GM19043 (cell line): Measurements from ENCODE around the gene BBOX1.
"Not testable (repeated sequence)": the region's sequence is repeated elsewhere in the genome, so short reads cannot be mapped to it uniquely, and the experiment has no call there.

Experiments used
- ATAC-seq: cut with Tn5 transposase; IDR thresholded peaks from one replicate; pipeline ENCODE4 v1.9.1; 2021; ENCODE audit warnings: low read depth; ENCODE audit not compliant: unreplicated experiment

BBOX1 gene

DNA sequence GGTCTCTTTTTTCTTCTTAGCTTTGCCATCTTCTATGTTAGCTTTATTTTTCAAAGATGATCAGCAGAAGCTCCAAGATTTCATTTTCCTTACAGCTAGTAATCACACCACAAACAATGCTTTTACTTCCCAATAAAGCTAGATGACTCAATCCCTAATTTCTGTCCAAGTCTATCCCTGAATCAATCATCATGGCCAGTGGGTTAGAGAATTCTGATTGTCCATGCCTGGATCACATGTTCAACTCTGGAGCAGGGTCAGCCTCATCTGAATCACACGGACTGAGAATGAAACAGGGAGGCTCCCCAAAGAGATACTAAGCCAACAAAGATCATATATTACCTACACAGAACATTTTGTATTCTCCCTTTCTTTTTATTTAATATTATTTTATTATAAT lies 79.6 kb downstream of the BBOX1 start:
- ATAC-seq: no peak

DNA sequence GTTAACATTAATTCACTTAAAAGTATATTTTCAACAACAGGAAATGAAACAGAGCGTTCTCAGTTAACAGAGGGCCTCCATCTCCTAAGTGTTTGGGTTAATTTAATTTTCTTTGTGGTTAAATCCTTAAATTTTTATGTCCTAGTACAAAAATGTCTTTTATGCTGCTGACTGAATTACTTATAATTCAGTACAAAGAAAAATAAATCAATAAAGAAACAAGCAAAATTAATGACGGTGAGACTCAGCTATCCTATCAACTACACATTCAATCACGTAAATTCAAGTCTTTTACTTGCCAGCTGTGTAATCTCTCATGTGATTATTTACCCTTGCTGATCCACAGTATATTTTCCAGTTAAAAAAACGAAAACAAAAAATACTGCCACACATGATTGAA lies 81.4 kb downstream of the BBOX1 start:
- no peak for ATAC-seq

DNA sequence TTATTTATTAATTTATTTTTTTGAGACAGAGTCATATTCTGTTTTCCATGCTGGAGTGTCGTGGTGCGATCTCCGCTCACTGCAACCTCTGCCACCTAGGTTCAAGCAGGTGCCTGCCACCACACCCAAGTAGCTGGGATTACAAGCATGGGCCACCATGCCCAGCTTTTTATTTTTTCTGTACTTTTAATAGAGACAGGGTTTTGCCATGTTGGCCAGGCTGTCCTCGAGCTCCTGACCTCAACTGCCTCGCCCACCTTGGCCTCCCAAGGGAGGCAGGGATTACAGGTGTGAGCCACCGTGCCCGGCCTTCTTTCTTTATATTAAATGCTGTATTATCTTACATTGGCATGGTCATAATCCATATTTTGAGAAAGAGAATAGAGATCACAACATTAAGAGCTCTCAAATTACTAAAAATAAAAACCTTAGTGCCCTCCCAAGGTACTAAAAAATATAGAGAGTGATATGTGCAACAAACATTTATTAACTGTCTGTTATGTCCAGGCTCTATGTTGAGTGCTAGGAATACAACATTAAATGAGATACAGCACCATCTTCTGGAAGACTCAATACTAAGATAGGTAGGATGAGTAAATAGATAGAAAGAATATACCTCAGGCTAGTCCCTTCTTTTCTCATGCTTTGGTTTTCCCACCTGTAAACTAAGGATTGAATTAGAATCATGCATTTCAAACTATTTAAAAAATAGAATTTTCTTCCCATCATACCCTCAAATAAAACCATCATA lies 84.1 kb downstream of the BBOX1 start:
- ATAC-seq: no peak

DNA sequence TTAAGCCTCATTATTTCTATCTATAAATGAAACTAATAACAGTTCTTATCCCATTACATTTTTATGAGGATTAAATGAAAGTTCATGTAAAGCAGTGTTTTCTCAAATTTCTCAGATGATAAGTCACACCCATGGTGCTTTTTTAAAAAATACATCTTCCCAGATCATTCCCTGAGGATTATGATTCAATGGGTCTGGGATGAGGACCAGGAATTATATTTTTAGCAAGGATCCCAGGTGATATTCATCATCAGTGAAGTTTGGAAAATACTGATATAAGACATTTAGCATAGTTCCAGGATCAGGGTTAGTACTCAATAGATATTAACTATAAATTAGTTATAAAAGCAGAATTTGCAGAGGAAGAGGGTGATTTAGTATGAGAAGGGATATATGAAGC lies 89.1 kb downstream of the BBOX1 start:
- ATAC-seq: no peak

DNA sequence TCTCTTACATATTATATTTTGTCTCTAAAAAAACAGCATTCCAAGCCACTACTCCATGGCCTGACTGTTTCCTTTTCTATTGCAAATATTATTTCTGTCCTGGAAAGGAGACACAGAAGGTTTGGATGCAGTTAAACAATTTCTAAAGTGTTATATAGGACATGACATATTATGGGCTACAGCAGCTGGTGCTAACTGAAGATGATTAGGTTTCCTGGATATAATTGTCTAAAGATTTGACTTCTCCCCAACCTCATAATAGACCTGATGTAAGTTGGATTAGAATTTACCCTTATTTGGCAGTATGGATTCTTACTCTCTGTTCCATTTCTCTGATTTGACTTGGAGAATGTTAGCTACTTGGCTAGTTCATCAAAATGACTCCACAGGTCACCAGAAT lies 90.2 kb downstream of the BBOX1 start:
- no peak for ATAC-seq

DNA sequence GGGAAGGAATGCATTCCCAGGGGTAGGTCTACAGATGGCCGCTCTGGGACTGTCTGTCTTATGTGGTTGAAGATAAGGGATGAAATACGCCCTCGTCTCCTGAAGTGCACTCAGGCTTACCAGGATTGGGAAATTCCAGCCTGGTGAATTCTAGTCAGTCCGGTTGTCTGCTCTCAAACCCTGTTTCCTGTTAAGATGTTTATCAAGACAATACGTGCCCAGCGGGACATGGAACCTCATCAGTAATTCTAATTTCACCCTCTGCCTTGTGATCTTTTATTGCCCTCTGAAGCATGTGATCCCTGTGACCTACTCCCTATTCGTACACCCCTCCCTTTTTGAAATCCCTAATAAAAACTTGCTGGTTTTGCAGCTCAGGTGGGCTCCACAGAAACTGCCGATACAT lies 95.3 kb downstream of the BBOX1 start:
- ATAC-seq: not testable (repeated sequence)

DNA sequence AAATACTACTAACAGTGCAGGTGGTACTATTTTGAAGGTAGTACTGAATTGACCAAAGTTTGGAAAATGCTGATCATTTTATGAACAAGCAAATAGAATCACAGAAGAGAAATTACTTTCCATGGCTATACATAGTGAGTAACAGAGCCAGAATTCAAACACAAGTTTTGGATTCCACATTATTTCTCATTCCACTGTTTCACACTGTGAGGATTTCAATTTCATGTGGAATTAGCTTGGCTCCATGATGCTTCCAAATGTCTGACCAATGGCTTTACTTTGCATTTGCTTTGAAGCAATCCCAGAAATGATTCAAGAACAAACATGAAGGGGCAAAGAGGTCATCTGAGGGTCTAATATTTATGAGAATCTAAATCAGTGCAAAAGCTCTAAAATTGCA lies 98.1 kb downstream of the BBOX1 start:
- no peak for ATAC-seq

DNA sequence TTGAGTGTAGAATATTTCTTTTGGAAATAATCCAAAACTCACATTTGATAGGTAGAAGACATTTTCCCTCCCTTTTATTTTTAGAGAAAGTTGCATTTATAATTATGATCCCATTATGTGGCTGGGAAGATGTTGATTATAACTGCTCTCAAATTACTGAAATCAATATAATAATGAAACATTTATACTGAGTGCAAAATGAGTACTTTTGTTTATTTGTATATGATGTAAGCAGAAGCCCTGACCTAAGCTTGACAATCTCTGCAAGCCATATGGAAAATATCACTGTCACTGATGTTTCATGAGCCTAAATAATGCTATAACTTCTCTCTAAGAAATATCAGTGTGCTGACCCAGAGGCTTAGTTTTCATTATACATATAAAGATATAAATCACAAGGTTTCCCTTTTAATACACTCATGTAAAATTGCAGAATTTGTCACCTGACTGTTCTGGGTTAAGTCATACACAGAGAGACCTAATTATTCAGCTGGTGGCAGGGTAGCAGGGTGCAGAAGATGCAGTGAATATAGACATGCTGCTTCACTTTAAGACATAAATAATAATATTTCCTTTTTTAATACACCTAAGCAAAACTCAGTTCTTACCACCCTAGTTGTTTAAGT lies 99.2 kb downstream of the BBOX1 start:
- no peak for ATAC-seq

DNA sequence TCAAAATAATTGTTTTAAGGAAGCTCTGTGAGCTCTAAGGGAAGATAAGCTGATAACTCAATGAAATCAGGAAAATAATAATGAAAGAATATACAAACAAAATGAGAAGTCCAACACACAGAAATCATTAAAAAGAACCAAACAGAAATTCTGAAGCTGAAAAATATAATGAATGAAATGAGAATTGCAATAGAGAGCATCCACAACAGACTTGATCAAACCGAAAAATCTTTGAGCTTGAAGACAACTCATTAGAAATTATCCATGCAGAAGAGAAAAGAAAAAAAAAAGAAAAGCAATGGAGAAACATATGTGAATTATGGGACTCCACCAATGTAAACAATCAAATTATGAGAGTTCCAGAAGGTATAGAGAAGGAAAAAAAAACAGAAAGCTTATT lies 101.0 kb downstream of the BBOX1 start:
- ATAC-seq: no peak

DNA sequence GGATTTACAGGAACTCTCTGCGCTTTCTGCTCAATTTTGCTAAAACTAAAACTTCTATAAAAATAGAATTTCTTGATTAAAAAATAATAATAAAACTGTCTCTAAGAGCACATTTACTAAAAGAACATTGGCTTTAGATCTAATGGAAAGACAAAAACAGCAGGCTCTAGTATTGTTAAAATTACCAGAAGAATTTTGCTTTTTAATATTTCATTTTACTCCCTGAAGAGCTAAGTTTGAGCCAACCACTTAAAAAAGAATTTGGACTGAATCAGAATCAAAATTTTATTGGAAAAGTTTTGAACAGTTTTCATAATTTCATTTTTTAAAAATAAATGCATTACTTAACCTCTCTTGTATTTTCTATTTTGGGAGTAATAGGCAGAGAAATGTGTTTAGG lies 107.3 kb downstream of the BBOX1 start:
- ATAC-seq: no peak

DNA sequence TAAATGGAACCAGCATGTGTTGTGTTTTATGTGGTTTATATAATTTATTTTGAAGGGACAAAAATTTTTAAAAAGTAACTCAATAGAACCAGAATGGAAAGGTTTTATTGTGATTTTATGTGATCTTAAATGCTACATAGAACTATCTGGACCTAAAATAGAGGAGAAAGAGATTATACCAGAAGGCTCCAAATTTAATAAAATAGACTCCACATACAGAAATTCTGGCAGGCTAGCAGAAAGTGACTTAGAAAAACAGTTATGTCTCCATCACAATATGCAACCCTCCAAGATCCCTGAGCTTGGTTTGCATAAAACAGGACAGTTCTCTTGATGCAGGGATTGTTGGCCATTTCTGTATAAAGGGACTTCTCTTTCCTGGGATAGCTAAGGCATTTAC lies 107.9 kb downstream of the BBOX1 start:
- no peak for ATAC-seq

DNA sequence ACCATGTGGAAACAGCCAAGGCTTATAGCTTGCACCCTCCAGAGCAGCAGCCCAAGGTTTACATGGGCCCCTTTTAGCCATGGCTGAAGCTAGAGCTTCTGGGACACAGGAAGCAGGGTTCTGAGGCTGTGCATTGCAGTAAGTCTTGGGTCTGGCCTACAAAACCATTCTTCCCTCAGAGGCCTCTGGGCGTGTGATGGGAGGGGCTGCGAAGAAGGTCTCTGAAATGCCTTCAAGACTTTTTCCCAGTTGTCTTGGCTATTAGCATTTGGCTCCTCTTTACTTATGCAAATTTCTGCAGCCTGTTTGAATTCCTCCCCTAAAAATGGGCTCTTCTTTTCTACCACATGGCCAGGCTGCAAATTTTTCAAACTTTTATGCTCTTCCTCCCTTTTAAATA lies 109.5 kb downstream of the BBOX1 start:
- ATAC-seq: no peak

DNA sequence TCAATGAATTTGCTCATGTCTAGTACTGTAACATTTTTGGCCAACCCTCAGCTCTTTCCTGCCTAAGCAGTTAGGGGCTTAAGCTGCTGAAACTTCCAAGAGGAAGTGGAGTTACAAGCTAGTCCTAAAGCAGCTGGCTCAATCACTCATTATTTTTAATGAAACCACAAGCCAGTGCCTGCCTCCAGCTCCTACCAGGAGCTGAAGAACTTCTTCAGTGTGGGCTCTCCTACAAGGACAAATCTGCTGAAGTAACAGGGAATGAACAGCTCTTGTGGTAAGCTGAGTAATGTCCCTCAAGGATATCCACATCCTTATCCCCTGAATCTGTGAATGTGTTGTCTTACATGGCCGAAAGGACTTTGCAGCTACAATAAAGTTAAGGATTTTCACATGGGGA lies 112.5 kb downstream of the BBOX1 start:
- ATAC-seq: no peak

DNA sequence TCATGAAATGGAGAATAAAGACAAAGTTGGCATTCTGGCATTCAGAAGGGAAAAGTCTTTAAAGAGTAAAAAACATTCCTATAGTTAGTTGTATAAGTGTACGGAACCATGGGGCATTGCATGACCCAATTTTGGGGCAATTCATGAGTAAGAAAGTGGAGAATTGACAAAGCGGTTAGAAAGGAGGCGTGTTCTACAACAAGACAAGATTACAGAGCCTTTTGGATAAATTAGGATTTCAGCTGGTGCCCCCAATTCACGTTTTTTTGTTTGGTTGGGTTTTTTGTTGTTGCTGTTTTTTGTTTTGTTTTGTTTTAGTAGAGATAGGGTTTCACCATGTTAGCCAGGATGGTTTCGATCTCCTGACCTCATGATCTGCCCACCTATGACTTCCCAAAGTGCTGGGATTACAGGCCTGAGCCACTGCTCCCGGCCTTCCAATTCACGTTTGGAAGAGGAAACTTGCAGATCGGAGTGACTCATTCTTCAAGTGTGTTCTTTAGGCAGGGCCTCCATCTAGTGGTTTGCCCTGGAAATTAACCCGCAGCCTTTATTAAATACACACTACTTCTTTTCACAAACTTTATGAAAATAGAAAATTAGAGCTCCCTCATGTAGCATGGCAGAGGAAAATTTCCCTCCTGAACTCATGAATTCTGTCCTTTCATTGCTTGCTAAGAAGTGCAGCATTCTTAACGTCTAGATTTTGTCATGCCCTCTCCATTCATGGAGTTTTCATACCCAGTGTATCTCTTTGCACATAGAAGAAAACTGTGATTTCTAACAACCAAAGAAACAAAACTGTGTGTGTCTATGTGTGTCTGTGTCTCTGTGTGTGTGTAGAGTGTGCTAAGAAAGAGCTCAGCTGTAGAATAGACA lies 118.1 kb downstream of the BBOX1 start:
- no peak for ATAC-seq

DNA sequence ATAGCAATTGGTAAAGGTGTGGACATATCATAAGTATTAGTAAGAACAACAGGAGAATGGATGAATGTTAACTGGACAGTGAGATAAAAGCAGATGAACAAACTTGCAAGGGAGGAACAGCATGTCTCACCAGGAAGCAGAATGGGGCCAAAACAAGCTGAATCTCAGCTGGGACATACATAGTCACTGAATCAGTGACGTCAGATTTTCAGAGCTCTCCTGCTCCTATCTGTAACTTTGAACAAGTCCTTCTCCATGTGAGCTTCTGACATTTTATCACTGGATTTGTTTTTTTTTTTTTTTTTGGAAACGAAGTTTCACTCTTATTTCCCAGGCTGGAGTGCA lies 118.7 kb downstream of the BBOX1 start:
- no peak for ATAC-seq

DNA sequence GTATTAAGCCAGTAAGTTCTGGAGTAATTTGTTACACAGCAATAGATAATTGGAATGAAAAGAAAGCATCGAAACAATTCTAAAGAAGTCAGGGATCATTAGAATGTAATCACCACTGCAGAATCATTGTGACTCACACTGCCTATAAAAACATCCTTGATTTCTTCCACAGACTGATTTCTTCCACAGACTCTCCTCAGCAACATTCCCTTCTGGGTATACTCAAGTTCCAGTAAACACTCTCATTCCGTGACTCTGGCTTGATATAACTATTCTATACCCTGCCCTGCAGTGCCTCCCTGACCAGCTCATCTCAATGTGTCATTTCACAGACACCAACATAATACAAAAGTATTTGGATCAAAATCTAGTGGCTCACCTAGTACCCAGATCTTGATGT lies 120.5 kb downstream of the BBOX1 start:
- ATAC-seq: no peak

DNA sequence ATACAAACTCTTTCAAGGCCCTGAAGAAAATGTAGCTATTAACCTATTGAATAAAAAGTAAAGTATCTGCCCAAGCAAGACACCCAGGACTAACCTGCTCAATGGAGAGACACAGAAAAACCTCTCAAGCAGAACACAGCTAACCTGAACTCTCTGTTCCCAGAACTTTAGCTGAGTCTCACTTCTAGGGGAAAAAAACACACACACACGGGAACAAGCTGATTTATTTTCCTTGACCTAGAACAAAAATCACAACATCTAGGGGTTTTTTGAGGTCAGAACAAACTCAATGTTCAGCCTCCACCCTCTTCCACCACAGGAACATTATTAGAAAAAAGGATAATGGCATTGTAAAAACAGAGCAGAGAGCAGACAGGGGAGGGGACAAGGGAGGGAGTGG lies 121.6 kb downstream of the BBOX1 start:
- ATAC-seq: no peak

DNA sequence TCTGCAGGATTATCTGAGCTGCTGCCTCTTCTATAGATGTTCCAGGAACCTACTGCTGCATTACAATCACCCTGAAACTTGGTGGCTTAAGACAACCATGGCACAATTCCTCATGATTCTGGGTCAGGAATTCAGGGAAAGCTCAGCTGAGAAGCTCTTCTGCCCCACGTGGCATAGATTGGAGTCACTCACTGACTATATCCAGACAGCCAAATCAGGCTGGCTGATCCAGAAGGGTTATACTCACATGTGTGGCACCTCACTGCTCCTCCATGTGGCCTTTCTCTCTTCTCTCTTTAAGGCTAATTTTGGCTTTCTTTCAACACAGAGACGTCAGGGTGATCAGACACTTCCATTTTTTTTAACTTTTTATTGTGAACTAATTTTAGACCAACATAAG lies 125.5 kb downstream of the BBOX1 start:
- no peak for ATAC-seq

DNA sequence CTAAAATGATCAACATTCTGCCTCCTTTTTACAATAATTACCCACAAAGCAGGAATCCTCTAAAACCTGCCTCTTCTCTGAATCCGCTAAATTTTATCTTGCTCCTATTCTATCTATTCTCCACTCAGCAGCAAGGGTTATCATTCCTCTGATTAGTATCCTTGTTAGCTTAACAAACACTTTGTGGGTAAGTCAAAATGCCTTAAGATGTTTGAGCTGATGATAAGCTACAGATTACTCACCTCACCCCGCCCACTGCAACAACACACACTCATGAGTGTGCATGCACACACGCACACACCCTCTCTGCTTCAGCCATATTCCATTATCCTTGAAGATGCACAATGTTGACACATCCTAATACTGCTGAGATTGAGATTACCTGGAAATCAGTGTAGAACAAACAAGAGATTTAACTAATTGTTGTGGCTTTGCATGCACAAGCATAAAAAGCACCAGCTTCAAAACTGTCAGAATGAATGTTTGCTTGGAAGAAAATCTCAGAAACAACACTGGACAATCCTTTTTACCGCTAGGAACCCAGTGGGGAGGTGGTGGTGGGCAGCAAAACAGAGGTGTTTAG lies 130.9 kb downstream of the BBOX1 start:
- no peak for ATAC-seq

DNA sequence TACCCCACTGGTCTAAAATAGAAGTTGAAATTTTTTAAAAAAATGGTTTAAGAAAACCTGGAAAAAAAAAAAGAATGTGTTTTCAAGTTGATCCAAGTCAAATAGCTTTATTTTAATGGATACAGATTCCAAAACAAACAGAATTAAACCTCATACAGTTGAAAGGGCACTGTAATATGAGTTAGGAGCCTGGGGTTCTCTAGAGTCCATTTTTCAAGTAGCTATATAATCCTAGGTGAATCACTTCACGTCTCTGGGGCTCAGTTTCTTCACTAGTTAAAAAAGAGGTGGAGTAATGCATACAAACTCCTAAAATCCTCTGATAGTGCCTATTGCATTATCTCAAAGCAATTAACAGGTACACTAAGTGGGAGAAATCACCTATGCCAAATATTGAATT lies 132.9 kb downstream of the BBOX1 start:
- no peak for ATAC-seq

DNA sequence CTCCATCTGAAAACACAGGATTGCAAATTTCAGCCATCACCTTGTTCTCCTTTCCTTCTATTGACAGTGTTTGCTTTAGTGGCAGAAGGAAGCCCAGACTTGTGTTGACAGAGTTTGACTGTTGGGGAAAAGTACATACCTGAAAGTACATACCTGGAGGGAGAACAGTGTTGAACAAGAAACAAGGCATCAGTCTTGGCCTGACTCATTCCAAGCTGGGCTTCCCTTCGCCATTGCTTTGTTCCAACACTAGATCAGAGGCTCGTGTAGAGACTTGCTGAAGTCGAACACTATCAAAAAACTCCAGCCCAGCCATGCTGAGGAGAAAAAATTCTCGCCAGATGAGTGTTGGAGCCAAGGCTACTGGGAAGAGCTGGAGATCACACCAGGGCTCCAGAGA lies 133.4 kb downstream of the BBOX1 start:
- ATAC-seq: no peak
